BE2C (cell line): ENCODE results near the gene ACTL8.
"Not testable (repeated sequence)": the region's sequence is repeated elsewhere in the genome, so short reads cannot be mapped to it uniquely, and the experiment has no call there.

Source experiments
- DNase-seq: peaks from one replicate; pipeline ENCODE4 v3.0.0-alpha.2; 2020
- H3K27me3 ChIP-seq: fragments of 250-450 bp; sonication (Bioruptor Pico); 2 replicates; pipeline ENCODE4 v1.5.1; 2020; ENCODE audit warnings: mild to moderate bottlenecking
- H3K36me3 ChIP-seq: fragments of 250-450 bp; sonication (Bioruptor Pico); 2 replicates; pipeline ENCODE4 v1.5.1; 2020; ENCODE audit warnings: mild to moderate bottlenecking
- H3K4me1 ChIP-seq: fragments of 250-450 bp; sonication (Bioruptor Pico); 2 replicates; pipeline ENCODE4 v1.5.1; 2020
- H3K4me3 ChIP-seq: 2 replicates; pipeline ENCODE4 v1.5.1; 2011; ENCODE audit warnings: low read depth, low read length
- H3K9me3 ChIP-seq: fragments of 250-450 bp; sonication (Bioruptor Pico); 2 replicates; pipeline ENCODE4 v1.5.1; 2020
- CTCF ChIP-seq: IDR thresholded peaks from 2 replicates; pipeline ENCODE4 v1.5.1; 2012; ENCODE audit warnings: mild to moderate bottlenecking, low read depth, low read length

Gene ACTL8

GRCh38 chr1:17744666-17745478 lies 10.3 kb upstream of the ACTL8 start:
- no peaks in the 10 kb centered on the region for H3K9me3 ChIP-seq
- DNase-seq: no peak
- H3K36me3 ChIP-seq: no peaks in the 10 kb centered on the region
- H3K4me1 ChIP-seq: no peaks in the 10 kb centered on the region
- no peak overlapping the region for H3K4me3 ChIP-seq
- TF ChIP-seq CTCF: no peak
- H3K27me3 ChIP-seq: no peaks in the 10 kb centered on the region

GRCh38 chr1:17745479-17745955 lies 9.6 kb upstream of the ACTL8 start:
- Histone ChIP-seq H3K27me3 (no peaks in the 10 kb centered on the region), H3K4me1 (no peaks in the 10 kb centered on the region), H3K4me3 (no peak overlapping the region), H3K36me3 (no peaks in the 10 kb centered on the region), H3K9me3 (no peaks in the 10 kb centered on the region)
- no peak for TF ChIP-seq CTCF
- DNase-seq: no peak

GRCh38 chr1:17746281-17746680 lies 8.9 kb upstream of the ACTL8 start:
- H3K36me3 ChIP-seq, H3K4me1 ChIP-seq: not testable (repeated sequence)

GRCh38 chr1:17746920-17747319 lies 8.2 kb upstream of the ACTL8 start:
- Histone ChIP-seq H3K27me3 (no peaks in the 10 kb centered on the region), H3K4me1 (no peaks in the 10 kb centered on the region), H3K9me3 (no peaks in the 10 kb centered on the region), H3K36me3 (no peaks in the 10 kb centered on the region), H3K4me3 (no peak overlapping the region)
- no peak for TF ChIP-seq CTCF
- no peak for DNase-seq

More at GRCh38 chr1:17746281-17746680, 8.9 kb upstream of the ACTL8 start:
- not testable (repeated sequence) for H3K4me3 ChIP-seq, DNase-seq, H3K9me3 ChIP-seq, H3K27me3 ChIP-seq

- no peak for TF ChIP-seq CTCF
Observed at GRCh38 chr1:17750333-17750732, 4.8 kb upstream of the ACTL8 start.

GRCh38 chr1:17752356-17752755 lies 2.8 kb upstream of the ACTL8 start:
- no peak overlapping the region for H3K4me3 ChIP-seq
- TF ChIP-seq CTCF: no peak
- no peaks in the 10 kb centered on the region for H3K9me3 ChIP-seq
- H3K36me3 ChIP-seq: no peaks in the 10 kb centered on the region
- no peaks in the 10 kb centered on the region for H3K4me1 ChIP-seq
- H3K27me3 ChIP-seq: no peaks in the 10 kb centered on the region
- DNase-seq: no peak

More at GRCh38 chr1:17750333-17750732, 4.8 kb upstream of the ACTL8 start:
- H3K36me3 ChIP-seq: no peaks in the 10 kb centered on the region
- no peaks in the 10 kb centered on the region for H3K9me3 ChIP-seq
- H3K4me1 ChIP-seq: no peaks in the 10 kb centered on the region
- no peak overlapping the region for H3K4me3 ChIP-seq
- DNase-seq: no peak
- H3K27me3 ChIP-seq: no peaks in the 10 kb centered on the region
